Colonic mucosa (tissue), 4 donors: ENCODE data around the gene ZMYND8. TPM values are rescaled to one million over a fixed set of nuclear protein-coding genes. Genes with fewer than 3 reads are reported as not detected.

ENCODE experiments used
- DNase-seq: peaks from one replicate; pipeline ENCODE4 v3.0.0-alpha.2; 2020
- H3K27ac ChIP-seq: fragments of 200-600 bp; one replicate; pipeline ENCODE4 v1.8.0; 2021
- H3K27me3 ChIP-seq: fragments of 200-600 bp; one replicate; pipeline ENCODE4 v1.8.0; 2021
- H3K36me3 ChIP-seq: fragments of 200-600 bp; one replicate; pipeline ENCODE4 v1.8.0; 2021
- H3K4me1 ChIP-seq: fragments of 200-600 bp; one replicate; pipeline ENCODE4 v1.8.0; 2021; ENCODE audit warnings: mild to moderate bottlenecking
- H3K4me3 ChIP-seq: fragments of 200-600 bp; one replicate; pipeline ENCODE4 v1.8.0; 2021
- H3K9ac ChIP-seq, 2 donors: one replicate each; pipeline ENCODE4 v1.7.0; 2013; ENCODE audit warnings: control low read depth in 2 of 2, low read depth in 2 of 2, low read length in 2 of 2
- H3K9me3 ChIP-seq: fragments of 200-600 bp; one replicate; pipeline ENCODE4 v1.8.0; 2021
- CTCF ChIP-seq: fragments of 200-600 bp; IDR thresholded peaks from one replicate; pipeline ENCODE4 v1.8.0; 2022; ENCODE audit warnings: antibody characterized with exemption, mild to moderate bottlenecking
- intact Hi-C: fragments of 100-400 bp; cut with DNase I; formaldehyde crosslinking; loops from one replicate; pipeline ENCODE4 v1.14.1; 2022
- total RNA-seq, 2 donors: library from RNA; stranded (reverse); fragmentation: NEBNext Ultra II Directional in 1 of 2; extraction: Animal tissue kit (Norgen Biotek cat#: 25700) in 1 of 2; gene quantifications; one replicate each; pipeline ENCODE4 v1.2.1, GENCODE V29; 2021
- donor health status: healthy.
- donor health status: DM: no; HTN: no; CAD: no.
- donor health status: DM: no; HTN: no; CAD: no.

ZMYND8 gene
- total RNA-seq, 2 donors from 2014 or later = 45.4 to 53.1 TPM

GRCh38 chr20:47174456-47175243 is 181.8 kb downstream of the ZMYND8 start:
- intact Hi-C loops = no loop called here
- Histone ChIP-seq H3K4me3 (no peak overlapping the region), H3K27ac (no peak overlapping the region), H3K27me3 (no peaks in the 10 kb centered on the region), H3K9me3 (no peaks in the 10 kb centered on the region), H3K4me1 (no peaks in the 10 kb centered on the region), H3K36me3 (no peaks in the 10 kb centered on the region), H3K9ac (no peak overlapping the region)
- no peak for TF ChIP-seq CTCF
- no peak for DNase-seq

GRCh38 chr20:47173596-47174216 is 182.8 kb downstream of the ZMYND8 start:
- no peak for TF ChIP-seq CTCF
- Histone ChIP-seq H3K27ac (no peak overlapping the region), H3K9me3 (no peaks in the 10 kb centered on the region), H3K9ac (no peak overlapping the region), H3K36me3 (no peaks in the 10 kb centered on the region), H3K27me3 (no peaks in the 10 kb centered on the region), H3K4me1 (no peaks in the 10 kb centered on the region), H3K4me3 (no peak overlapping the region)
- DNase-seq = no peak
- intact Hi-C loops = no loop called here

- Histone ChIP-seq H3K9me3 (no peaks in the 10 kb centered on the region), H3K36me3 (no peaks in the 10 kb centered on the region), H3K27me3 (no peaks in the 10 kb centered on the region), H3K27ac (no peak overlapping the region), H3K4me1 (no peaks in the 10 kb centered on the region), H3K4me3 (no peak overlapping the region), H3K9ac (no peak overlapping the region)
- no peak for TF ChIP-seq CTCF
- DNase-seq = no peak
- intact Hi-C loops = no loop called here
Measured at GRCh38 chr20:47172579-47172978, 183.9 kb downstream of the ZMYND8 start.

GRCh38 chr20:47167846-47168245 is 188.7 kb downstream of the ZMYND8 start:
- no peak overlapping the region for H3K9ac ChIP-seq
- no peak overlapping the region for H3K27ac ChIP-seq
- no peak for TF ChIP-seq CTCF
- intact Hi-C loops = no loop called here
- no peaks in the 10 kb centered on the region for H3K4me1 ChIP-seq
- no peak overlapping the region for H3K4me3 ChIP-seq
- no peaks in the 10 kb centered on the region for H3K36me3 ChIP-seq
- no peak for DNase-seq
- no peaks in the 10 kb centered on the region for H3K9me3 ChIP-seq
- H3K27me3 ChIP-seq = no peaks in the 10 kb centered on the region

- H3K4me1 ChIP-seq = no peaks in the 10 kb centered on the region
- H3K27ac ChIP-seq = no peak overlapping the region
- H3K27me3 ChIP-seq = no peaks in the 10 kb centered on the region
- intact Hi-C loops = no loop called here
- H3K9me3 ChIP-seq = no peaks in the 10 kb centered on the region
- DNase-seq = no peak
- no peak overlapping the region for H3K9ac ChIP-seq
- H3K36me3 ChIP-seq = no peaks in the 10 kb centered on the region
- no peak overlapping the region for H3K4me3 ChIP-seq
- no peak for TF ChIP-seq CTCF
Measured at GRCh38 chr20:47165376-47165865, 191.1 kb downstream of the ZMYND8 start.
